NOMO-1 treated with dmso at 0.1 percent for 144 hours (cell line): ENCODE data around the gene TEX22.
"Not testable (repeated sequence)": the region's sequence is repeated elsewhere in the genome, so short reads cannot be mapped to it uniquely, and the experiment has no call there.

Experiments
- DNase-seq: peaks from one replicate; lab custom pipeline; 2025; ENCODE audit not compliant: unreplicated experiment; lab: John Stamatoyannopoulos, UW

The TEX22 gene, protein sequence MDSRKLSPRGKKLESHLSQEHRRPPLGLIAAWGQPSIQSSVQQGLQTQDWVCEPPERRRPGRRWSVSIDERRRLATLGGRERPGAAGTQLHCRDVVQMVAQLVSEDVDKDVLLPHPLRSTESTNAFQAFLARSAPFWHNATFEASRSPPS

GRCh38 chr14:105398044-105398725, at the start of gene TEX22:
TEX22 (plus strand) TSS chr14:105398538; CDS start chr14:105399341, 803 bp downstream.
- peak; percentile 82 for DNase-seq

GRCh38 chr14:105348945-105349699, 49.2 kb upstream of the TEX22 start:
- DNase-seq, result no peak

- no peak for DNase-seq
Observed at GRCh38 chr14:105349992-105350391, 48.3 kb upstream of the TEX22 start.

GRCh38 chr14:105350450-105351244, 47.7 kb upstream of the TEX22 start:
- no peak for DNase-seq

- no peak for DNase-seq
Observed at GRCh38 chr14:105351410-105351809, 46.9 kb upstream of the TEX22 start.

- peak; percentile 64 for DNase-seq
Observed at GRCh38 chr14:105351920-105352851, 46.2 kb upstream of the TEX22 start.

- no peak for DNase-seq
Observed at GRCh38 chr14:105353136-105353535, 45.2 kb upstream of the TEX22 start.

GRCh38 chr14:105354541-105354940, 43.8 kb upstream of the TEX22 start:
- no peak for DNase-seq

DNA sequence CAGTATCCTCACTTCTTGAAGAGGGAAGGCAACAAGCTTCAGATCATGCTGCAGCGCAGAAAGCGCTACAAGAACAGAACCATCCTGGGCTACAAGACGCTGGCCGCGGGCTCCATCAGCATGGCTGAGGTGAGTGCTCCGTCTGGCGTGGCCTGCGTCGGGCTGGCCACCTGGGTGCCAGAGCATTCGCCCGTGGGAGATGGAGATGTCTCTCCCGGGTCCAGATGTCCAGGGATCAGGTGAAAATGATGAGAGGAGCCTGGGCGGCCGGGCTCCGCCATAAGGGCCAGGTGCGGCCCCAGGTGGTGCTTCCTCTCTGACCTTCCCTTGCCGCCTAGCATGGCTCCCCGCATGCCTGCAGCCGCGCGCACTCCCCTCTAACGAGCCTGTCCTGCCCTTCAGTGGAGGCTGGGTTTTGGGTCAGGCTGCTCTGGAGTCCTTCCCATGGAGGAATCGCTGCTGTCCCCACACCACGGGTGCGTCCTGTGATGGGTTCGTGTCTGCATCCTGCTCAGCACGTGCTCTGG, 43.2 kb upstream of the TEX22 start:
- no peak for DNase-seq

GRCh38 chr14:105355850-105356604, 42.3 kb upstream of the TEX22 start:
- no peak for DNase-seq

DNA sequence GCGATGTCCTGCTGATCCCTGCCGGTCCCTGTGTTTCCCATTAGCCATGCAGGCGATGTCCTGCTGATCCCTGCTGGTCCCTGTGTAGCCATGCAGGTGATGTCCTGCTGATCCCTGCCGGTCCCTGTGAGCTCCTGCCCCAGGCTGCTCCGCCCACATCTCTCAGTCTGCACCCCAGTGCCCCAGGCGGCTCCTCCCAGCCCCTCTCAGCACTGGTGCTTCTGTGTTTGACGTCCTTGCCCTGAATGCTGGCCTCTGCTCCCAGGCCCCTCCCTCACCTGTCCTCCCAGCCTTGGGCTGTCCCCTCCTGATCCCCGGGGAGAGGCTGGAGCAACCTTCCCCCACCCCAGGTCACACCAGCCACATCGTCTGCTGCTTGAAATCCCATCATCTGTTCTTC, 41.4 kb upstream of the TEX22 start:
- no peak for DNase-seq

- no peak for DNase-seq
Observed at GRCh38 chr14:105357626-105358025, 40.7 kb upstream of the TEX22 start.

- DNase-seq, result no peak
Observed at GRCh38 chr14:105358140-105358846, 40.0 kb upstream of the TEX22 start.

DNA sequence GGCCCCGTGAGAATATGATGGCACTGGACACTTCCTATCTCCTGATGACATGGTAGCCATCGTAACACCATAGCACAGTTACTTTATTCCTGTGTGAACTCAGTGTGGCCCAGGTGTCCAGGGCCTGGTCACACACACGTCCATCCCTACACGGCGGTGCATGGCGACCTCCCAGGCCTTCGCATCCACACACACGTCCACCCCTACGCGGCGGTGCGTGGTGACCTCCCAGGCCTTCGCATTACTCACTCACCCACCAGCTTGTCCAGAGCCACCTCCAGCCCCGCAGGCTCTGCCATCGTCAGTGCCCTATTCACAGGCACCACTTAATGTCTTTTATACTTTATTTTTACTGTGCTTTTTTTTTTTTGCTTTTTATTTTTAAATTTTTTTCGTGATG, 39.4 kb upstream of the TEX22 start:
- no peak for DNase-seq

- DNase-seq, result not testable (repeated sequence)
Observed at GRCh38 chr14:105361412-105361811, 36.9 kb upstream of the TEX22 start.

DNA sequence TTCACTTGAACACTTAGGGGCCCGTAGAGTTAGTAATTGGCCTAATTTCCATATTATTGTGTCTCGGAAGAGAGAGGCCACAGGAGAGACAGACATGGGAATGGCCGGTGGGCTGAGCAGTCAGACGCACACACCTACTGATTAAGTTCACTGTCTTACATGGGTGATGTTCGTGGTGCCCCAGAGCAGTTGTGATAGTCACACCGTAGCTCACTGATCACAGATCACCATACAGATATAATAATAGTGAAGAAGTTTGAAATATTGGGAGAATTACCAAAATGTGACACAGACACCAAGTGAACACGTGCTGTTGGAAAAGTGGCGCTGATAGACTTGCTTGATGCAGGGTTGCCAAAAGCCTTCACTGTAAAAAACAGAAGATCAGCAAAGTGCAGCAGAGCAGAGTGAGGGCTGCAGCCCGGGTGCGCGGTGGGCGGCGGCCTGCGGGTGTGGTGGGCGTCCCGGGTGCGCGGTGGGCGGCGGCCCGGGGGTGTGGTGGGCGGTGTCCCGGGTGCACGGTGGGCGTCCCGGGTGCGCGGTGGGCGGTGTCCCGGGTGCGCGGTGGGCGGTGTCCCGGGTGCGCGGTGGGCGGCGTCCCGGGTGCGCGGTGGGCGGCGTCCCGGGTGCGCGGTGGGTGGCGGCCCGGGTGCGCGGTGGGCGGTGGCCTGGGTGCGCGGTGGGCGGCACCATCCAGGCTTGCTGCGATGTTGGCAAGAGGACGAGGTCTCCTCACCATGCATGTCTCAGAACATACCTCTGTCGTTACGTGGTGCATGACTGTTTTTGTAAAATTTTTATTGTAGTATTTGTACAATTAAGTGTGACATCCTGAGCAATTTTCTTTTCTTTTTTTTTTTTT, 34.3 kb upstream of the TEX22 start:
- no peak for DNase-seq

- DNase-seq, result no peak
Observed at GRCh38 chr14:105365101-105365500, 33.2 kb upstream of the TEX22 start.

- no peak for DNase-seq
Observed at GRCh38 chr14:105365681-105366080, 32.7 kb upstream of the TEX22 start.
